Endothelial cell of umbilical vein (primary cell): ENCODE data around the gene PTPN22. TPM values are rescaled to one million over a fixed set of nuclear protein-coding genes. Genes with fewer than 3 reads are reported as not detected.

Experiments
- BruUV-seq: library from RNA; stranded (reverse); fragments of 400-500 nt; replicated peaks from 2 replicates; lab custom pipeline; 2021; lab: Mats Ljungman, UMichigan
- CTCF ChIA-PET: fragments of 300-600, 350-600 bp; sonication (Branson Sonifier 250); formaldehyde crosslinking; loops from one replicate; lab custom pipeline; 2021; ENCODE audit warnings: antibody characterized with exemption, inconsistent platforms; lab: Charles Lee
- POLR2A ChIA-PET: fragments of 300-600, 350-600 bp; sonication (Branson Sonifier 250); formaldehyde crosslinking; loops from one replicate; lab custom pipeline; 2021; ENCODE audit warnings: antibody characterized with exemption, inconsistent platforms; lab: Charles Lee
- DNase-seq: peaks from one replicate; pipeline ENCODE4 v3.0.0-alpha.2; 2011; ENCODE audit warnings: low read depth, low spot score
- FAIRE-seq: peaks from 2 replicates; lab custom pipeline; 2011; peaks lifted over from hg19 to GRCh38; lab: Jason Lieb, UNC
- H2AFZ ChIP-seq: 2 replicates; pipeline ENCODE4 v1.6.0; 2012; ENCODE audit warnings: low read depth, low read length, control low read depth, inconsistent platforms
- H3K27ac ChIP-seq: 2 replicates; pipeline ENCODE4 v1.5.1; 2011; ENCODE audit warnings: low read depth, mild to moderate bottlenecking, control low read depth, low read length, moderate library complexity; ENCODE audit not compliant: insufficient read depth
- H3K27me3 ChIP-seq, 2 experiments: 2 replicates each; pipeline versions ENCODE4 v1.6.0 to v1.6.1; 2011; ENCODE audit warnings: low read length in 2 of 2, mixed read lengths in 1 of 2; ENCODE audit not compliant: control insufficient read depth in 2 of 2, insufficient read depth in 2 of 2
- H3K36me3 ChIP-seq, 2 experiments: 2 replicates in 1 of 2; 3 replicates in 1 of 2; pipeline ENCODE4 v1.5.1; 2011; ENCODE audit warnings: low read length in 2 of 2, mild to moderate bottlenecking in 1 of 2, moderate library complexity in 1 of 2; ENCODE audit not compliant: control insufficient read depth in 2 of 2, insufficient read depth in 2 of 2; ENCODE audit errors: extremely low read depth in 1 of 2
- H3K4me1 ChIP-seq: 3 replicates; pipeline ENCODE4 v1.5.1; 2011; ENCODE audit warnings: mild to moderate bottlenecking, low read length; ENCODE audit not compliant: control insufficient read depth, insufficient read depth; ENCODE audit errors: extremely low read depth
- H3K4me2 ChIP-seq: 2 replicates; pipeline ENCODE4 v1.6.1; 2011; ENCODE audit warnings: low read length, control low read depth, mixed read lengths; ENCODE audit not compliant: insufficient read depth
- H3K4me3 ChIP-seq, 3 experiments: fragments of 200-600 bp in 1 of 3; sonication (generic), shearing (Covaris generic) in 1 of 3; replicated peaks in 1 of 3; 2 replicates each; pipeline ENCODE4 v1.5.1; 2011 to 2016; ENCODE audit warnings: control low read depth in 3 of 3, low read length in 3 of 3, mild to moderate bottlenecking in 2 of 3, inconsistent platforms in 1 of 3, low read depth in 1 of 3, moderate library complexity in 1 of 3; ENCODE audit not compliant: insufficient read depth in 1 of 3
- H3K79me2 ChIP-seq: 2 replicates; pipeline ENCODE4 v1.6.0; 2012; ENCODE audit warnings: low read length, inconsistent platforms; ENCODE audit not compliant: control insufficient read depth, insufficient read depth
- H3K9ac ChIP-seq: replicated peaks from 2 replicates; pipeline ENCODE3; 2011; ENCODE audit warnings: low read length, control low read depth; ENCODE audit not compliant: insufficient read depth; ENCODE audit errors: extremely low read depth
- H3K9me1 ChIP-seq: replicated peaks from 3 replicates; pipeline ENCODE4 v1.6.0; 2011; ENCODE audit warnings: mild to moderate bottlenecking, low read length; ENCODE audit not compliant: control insufficient read depth, insufficient read depth; ENCODE audit errors: extremely low read depth
- H3K9me3 ChIP-seq: replicated peaks from 2 replicates; pipeline ENCODE4 v1.5.1; 2012; ENCODE audit warnings: low read length, inconsistent platforms; ENCODE audit not compliant: control insufficient read depth, insufficient read depth
- H4K20me1 ChIP-seq: replicated peaks from 2 replicates; pipeline ENCODE3; 2011; ENCODE audit warnings: mild to moderate bottlenecking, low read length; ENCODE audit not compliant: control insufficient read depth, insufficient read depth; ENCODE audit errors: extremely low read depth
- EZH2 ChIP-seq: IDR thresholded peaks from 2 replicates; pipeline ENCODE4 v1.6.1; 2012; ENCODE audit warnings: borderline replicate concordance, low read depth, mild to moderate bottlenecking, moderate library complexity, low read length, inconsistent platforms; ENCODE audit not compliant: severe bottlenecking
- FOS ChIP-seq: IDR thresholded peaks from 2 replicates; pipeline ENCODE4 v1.6.1; 2011; ENCODE audit warnings: mild to moderate bottlenecking, low read length, moderate library complexity, borderline replicate concordance; ENCODE audit not compliant: insufficient read depth
- GATA2 ChIP-seq: IDR thresholded peaks from 2 replicates; pipeline ENCODE4 v1.7.0; 2011; ENCODE audit warnings: low read depth, mild to moderate bottlenecking, moderate library complexity, mixed read lengths, low read length; ENCODE audit not compliant: insufficient read length, insufficient read depth
- JUN ChIP-seq: IDR thresholded peaks from 2 replicates; pipeline ENCODE4 v1.6.1; 2011; ENCODE audit warnings: borderline replicate concordance, low read depth; ENCODE audit not compliant: insufficient read length, insufficient read depth
- MYC ChIP-seq: IDR thresholded peaks from one replicate; pipeline ENCODE4 v1.6.1; 2011; ENCODE audit warnings: mild to moderate bottlenecking, low read depth, low read length
- POLR2A ChIP-seq: IDR thresholded peaks from 2 replicates; pipeline ENCODE4 v1.6.1; 2012; ENCODE audit warnings: low read depth, mild to moderate bottlenecking, control low read depth, low read length
- POLR2AphosphoS5 ChIP-seq: IDR thresholded peaks from 2 replicates; pipeline ENCODE4 v1.6.1; 2012; ENCODE audit warnings: low read depth, mild to moderate bottlenecking, control low read depth, low read length, moderate library complexity; ENCODE audit not compliant: insufficient read depth
- dilution Hi-C: fragments of 300-500 bp; cut with MboI; formaldehyde crosslinking; loops from one replicate; pipeline ENCODE4 v1.15.0; 2019; ENCODE audit warnings: low sequenced_read_pairs; ENCODE audit not compliant: extremely low pct_ligation_motif_present
- intact Hi-C: fragments of 100-400 bp; cut with micrococcal nuclease; formaldehyde crosslinking; loops from one replicate; pipeline ENCODE4 v1.10.0; 2022
- polyA plus RNA-seq, 4 experiments: library from polyadenylated mRNA; depleted of rRNA in 3 of 4; stranded (reverse) in 3 of 4; unstranded in 1 of 4; fragments of >200 nt; gene quantifications; 2 replicates each; pipeline versions ENCODE4 v1.2.1 to v1.2.3, GENCODE V29; 2011 to 2012; ENCODE audit warnings: missing spikeins in 1 of 4
- total RNA-seq: library from RNA; stranded (reverse); gene quantifications from 2 replicates; pipeline ENCODE4 v1.2.3, GENCODE V29; 2021
- TF ChIP-seq, protein P1 (sequence below): IDR thresholded peaks from 2 replicates; pipeline ENCODE4 v1.6.1; 2011; ENCODE audit not compliant: insufficient read depth, insufficient read length
- TF ChIP-seq, protein P2 (sequence below), 2 donors: IDR thresholded peaks; 1 replicate in 1 of 2; 2 replicates in 1 of 2; pipeline ENCODE4 v1.5.1; 2011; ENCODE audit warnings: low read length in 2 of 2, mild to moderate bottlenecking in 2 of 2, moderate library complexity in 2 of 2, control low read depth in 1 of 2, inconsistent platforms in 1 of 2, low read depth in 1 of 2; ENCODE audit not compliant: insufficient read depth in 1 of 2; ENCODE audit errors: extremely low read depth in 1 of 2

PTPN22 gene
- total and polyA plus RNA-seq, 2 donors (not counting 3 experiments of a cell fraction or from before 2014, with no cell fraction given), result not detected

DNA sequence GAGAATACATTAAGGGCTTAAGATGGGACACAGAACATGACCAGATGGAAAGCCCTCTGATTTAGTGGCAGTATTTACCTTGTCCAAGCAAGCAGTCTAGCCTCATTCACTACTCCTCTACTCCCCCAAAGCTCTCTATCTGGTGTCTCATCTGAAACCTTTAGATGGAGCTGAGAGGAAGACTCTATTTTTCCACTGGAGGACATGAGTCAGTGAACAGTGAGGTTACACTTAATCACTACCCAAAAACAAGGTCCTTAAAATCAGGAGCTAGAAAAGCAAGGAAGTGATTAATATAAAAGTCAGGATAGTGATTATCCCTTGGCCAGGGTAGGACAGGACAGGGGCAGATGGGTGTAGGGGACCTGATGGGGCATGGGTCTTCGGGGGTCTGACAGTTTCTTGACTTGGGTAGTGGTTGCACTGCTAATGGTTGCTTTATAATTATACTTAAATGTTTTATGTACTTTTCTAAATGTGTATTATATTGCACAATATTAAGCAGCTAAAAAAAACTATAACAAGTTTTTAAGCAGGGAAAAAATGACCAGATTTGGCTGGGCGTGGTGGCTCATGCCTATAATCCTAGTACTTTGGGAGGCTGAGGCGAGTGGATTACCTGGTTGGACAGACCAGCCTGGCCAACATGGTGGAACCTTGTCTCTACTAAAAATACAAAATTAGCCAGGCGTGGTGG, 3.0 kb downstream of the PTPN22 start:
- POLR2A ChIA-PET, result no interaction called here
- peaks cover 22% of the 10 kb centered on the region for H3K4me1 ChIP-seq
- BruUV-seq, result no TSS peak
- peak overlapping the region; percentile 37 for H2AFZ ChIP-seq
- FAIRE-seq, result peak; percentile 24
- dilution Hi-C loops, result no loop called here
- no peaks in the 10 kb centered on the region for H3K9me3 ChIP-seq
- intact Hi-C loops, result no loop called here
- no peaks in the 10 kb centered on the region for H3K79me2 ChIP-seq
- DNase-seq, result peak; percentile 56
- no peak overlapping the region for H3K9ac ChIP-seq
- no peaks in the 10 kb centered on the region for H4K20me1 ChIP-seq
- H3K27me3 ChIP-seq, result no peaks in the 10 kb centered on the region
- H3K36me3 ChIP-seq, result no peaks in the 10 kb centered on the region
- H3K4me3 ChIP-seq, result no peak overlapping the region
- no peaks in the 10 kb centered on the region for H3K9me1 ChIP-seq
- CTCF ChIA-PET, result interaction anchor here (1.1 to 1.5 kb wide), 3 partner anchors 22 to 61 kb away, joined by 3 to 4 read pairs (median 3); partner anchors contain the start of genes AP4B1 and HIPK1
- H3K27ac ChIP-seq, result no peak overlapping the region
- TF ChIP-seq FOS (peak; percentile 78), POLR2A (no peak), JUN (peak; percentile 22), GATA2 (peak; percentile 92)
- H3K4me2 ChIP-seq, result peak overlapping the region; percentile 22

- Histone ChIP-seq H3K27ac (peak overlapping the region; percentile 74), H3K9me3 (no peaks in the 10 kb centered on the region), H3K27me3 (no peaks in the 10 kb centered on the region), H3K4me2 (no peak overlapping the region), H3K4me3 (no peak overlapping the region), H3K79me2 (no peaks in the 10 kb centered on the region), H3K9ac (no peak overlapping the region), H4K20me1 (no peaks in the 10 kb centered on the region), H2AFZ (no peak overlapping the region), H3K36me3 (no peaks in the 10 kb centered on the region), H3K9me1 (no peaks in the 10 kb centered on the region), H3K4me1 (peaks cover 14% of the 10 kb centered on the region)
- dilution Hi-C loops, result no loop called here
- ChIA-PET CTCF (no interaction called here), POLR2A (interaction anchor here (1.5 kb wide), 1 partner anchor 43 kb away, joined by 5 read pairs; the partner anchor contains the start of genes AP4B1 and DCLRE1B)
- BruUV-seq, result no TSS peak
- DNase-seq (no peak), FAIRE-seq (no peak)
- intact Hi-C loops, result loop anchor here (1.0 kb wide), 2 partner anchors 44 to 68 kb away; partner anchors contain the start of genes DCLRE1B and HIPK1
- TF ChIP-seq, protein P1, sequence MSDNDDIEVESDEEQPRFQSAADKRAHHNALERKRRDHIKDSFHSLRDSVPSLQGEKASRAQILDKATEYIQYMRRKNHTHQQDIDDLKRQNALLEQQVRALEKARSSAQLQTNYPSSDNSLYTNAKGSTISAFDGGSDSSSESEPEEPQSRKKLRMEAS, result no peak
- TF ChIP-seq POLR2A (no peak), EZH2 (no peak), POLR2AphosphoS5 (no peak), JUN (no peak), FOS (no peak), GATA2 (no peak), MYC (no peak)
- TF ChIP-seq, protein P2, sequence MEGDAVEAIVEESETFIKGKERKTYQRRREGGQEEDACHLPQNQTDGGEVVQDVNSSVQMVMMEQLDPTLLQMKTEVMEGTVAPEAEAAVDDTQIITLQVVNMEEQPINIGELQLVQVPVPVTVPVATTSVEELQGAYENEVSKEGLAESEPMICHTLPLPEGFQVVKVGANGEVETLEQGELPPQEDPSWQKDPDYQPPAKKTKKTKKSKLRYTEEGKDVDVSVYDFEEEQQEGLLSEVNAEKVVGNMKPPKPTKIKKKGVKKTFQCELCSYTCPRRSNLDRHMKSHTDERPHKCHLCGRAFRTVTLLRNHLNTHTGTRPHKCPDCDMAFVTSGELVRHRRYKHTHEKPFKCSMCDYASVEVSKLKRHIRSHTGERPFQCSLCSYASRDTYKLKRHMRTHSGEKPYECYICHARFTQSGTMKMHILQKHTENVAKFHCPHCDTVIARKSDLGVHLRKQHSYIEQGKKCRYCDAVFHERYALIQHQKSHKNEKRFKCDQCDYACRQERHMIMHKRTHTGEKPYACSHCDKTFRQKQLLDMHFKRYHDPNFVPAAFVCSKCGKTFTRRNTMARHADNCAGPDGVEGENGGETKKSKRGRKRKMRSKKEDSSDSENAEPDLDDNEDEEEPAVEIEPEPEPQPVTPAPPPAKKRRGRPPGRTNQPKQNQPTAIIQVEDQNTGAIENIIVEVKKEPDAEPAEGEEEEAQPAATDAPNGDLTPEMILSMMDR (IDR thresholded peaks at IDR 0.05; ENCODE audit: extremely low read depth in 1 of 2, insufficient read depth in 1 of 2, low read depth in 1 of 2, low read length in 2 of 2), result no peak
Measured at GRCh38 chr1:113861641-113862040, 9.9 kb downstream of the PTPN22 start.
